HG02798 (cell line): ENCODE measurements around the gene TEX38.
A peak's percentile ranks its signal among the peaks of the same experiment; 100 is the strongest.
"Not testable (repeated sequence)": the region's sequence is repeated elsewhere in the genome, so short reads cannot be mapped to it uniquely, and the experiment has no call there.

Experiments
- ATAC-seq: cut with Tn5 transposase; IDR thresholded peaks from one replicate; pipeline ENCODE4 v1.9.1; 2021; ENCODE audit warnings: mild to moderate bottlenecking; ENCODE audit not compliant: unreplicated experiment, poor library complexity

The TEX38 gene

GRCh38 chr1:46654012-46654411, 17.6 kb upstream of the TEX38 start:
- ATAC-seq = no peak

- ATAC-seq = not testable (repeated sequence)
These were observed 17.0 kb upstream of the TEX38 start for GRCh38 chr1:46654698-46655097.

GRCh38 chr1:46655848-46656247, 15.8 kb upstream of the TEX38 start:
- ATAC-seq = no peak

GRCh38 chr1:46656643-46657042, 15.0 kb upstream of the TEX38 start:
- no peak for ATAC-seq

- no peak for ATAC-seq
These were observed 13.9 kb upstream of the TEX38 start for GRCh38 chr1:46657775-46658174.

- no peak for ATAC-seq
These were observed 12.3 kb upstream of the TEX38 start for GRCh38 chr1:46659307-46659870.

- ATAC-seq = peak; percentile 85
These were observed 11.5 kb upstream of the TEX38 start for GRCh38 chr1:46660116-46660515.

GRCh38 chr1:46662919-46663318, 8.7 kb upstream of the TEX38 start:
- not testable (repeated sequence) for ATAC-seq

- no peak for ATAC-seq
These were observed 5.7 kb upstream of the TEX38 start for GRCh38 chr1:46665983-46666382.

- ATAC-seq = peak; percentile 83
These were observed 3.6 kb upstream of the TEX38 start, which contains the start of gene ATPAF1 for GRCh38 chr1:46667782-46668760. Gene ATPAF1, minus strand, starts transcription at chr1:46668364. Its CDS starts 42 bp downstream, at chr1:46668322.

- no peak for ATAC-seq
These were observed 1.5 kb upstream of the TEX38 start for GRCh38 chr1:46670134-46670533.

GRCh38 chr1:46672696-46673095, 1.0 kb downstream of the TEX38 start:
- ATAC-seq = no peak

- ATAC-seq = no peak
These were observed 2.1 kb downstream of the TEX38 start for GRCh38 chr1:46673749-46674182.

- ATAC-seq = peak; percentile 80
These were observed 4.1 kb downstream of the TEX38 start for GRCh38 chr1:46675549-46676314.

GRCh38 chr1:46676531-46676930, 4.9 kb downstream of the TEX38 start:
- ATAC-seq = no peak

GRCh38 chr1:46677339-46677738, 5.7 kb downstream of the TEX38 start:
- no peak for ATAC-seq

- ATAC-seq = no peak
These were observed 8.3 kb downstream of the TEX38 start for GRCh38 chr1:46679789-46680573.

GRCh38 chr1:46681333-46682034, 9.8 kb downstream of the TEX38 start:
- no peak for ATAC-seq

- no peak for ATAC-seq
These were observed 10.4 kb downstream of the TEX38 start for GRCh38 chr1:46682064-46682463.
